H1 (cell line): ENCODE data around the gene CACNA1G.

Experiments
- ATF2 ChIP-seq: IDR thresholded peaks from 2 replicates; pipeline ENCODE4 v1.6.1; 2012; ENCODE audit warnings: low read length, inconsistent platforms
- CTCF ChIP-seq, 3 experiments: IDR thresholded peaks; 1 replicate in 2 of 3; 2 replicates in 1 of 3; pipeline versions ENCODE4 v1.5.1 to v1.6.1; 2011; ENCODE audit warnings: low read length in 3 of 3, mild to moderate bottlenecking in 3 of 3, inconsistent platforms in 2 of 3, low read depth in 1 of 3, moderate library complexity in 1 of 3; ENCODE audit not compliant: insufficient read depth in 1 of 3; ENCODE audit errors: control extremely low read depth in 1 of 3
- GABPA ChIP-seq: IDR thresholded peaks from 2 replicates; pipeline ENCODE4 v1.6.1; 2011; ENCODE audit warnings: mild to moderate bottlenecking, low read length, moderate library complexity, borderline replicate concordance; ENCODE audit not compliant: insufficient read depth
- JUN ChIP-seq: IDR thresholded peaks from 2 replicates; pipeline ENCODE4 v1.6.1; 2011; ENCODE audit warnings: low read depth, mild to moderate bottlenecking, improper control_type of control experiment, low read length
- POLR2A ChIP-seq, 2 experiments: IDR thresholded peaks; 1 replicate in 1 of 2; 2 replicates in 1 of 2; pipeline ENCODE4 v1.6.1; 2011; ENCODE audit warnings: low read depth in 2 of 2, low read length in 2 of 2, mild to moderate bottlenecking in 2 of 2; ENCODE audit errors: control extremely low read depth in 1 of 2
- RAD21 ChIP-seq, 2 experiments: IDR thresholded peaks in 1 of 2; conservative IDR thresholded peaks in 1 of 2; 2 replicates each; pipeline ENCODE4 v1.6.1; 2011; ENCODE audit warnings: low read depth in 2 of 2, low read length in 2 of 2, improper control_type of control experiment in 1 of 2, inconsistent platforms in 1 of 2, mild to moderate bottlenecking in 1 of 2, moderate library complexity in 1 of 2
- SIN3A ChIP-seq, 2 experiments: IDR thresholded peaks in 1 of 2; conservative IDR thresholded peaks in 1 of 2; 2 replicates each; pipeline ENCODE4 v1.6.1; 2011 to 2012; ENCODE audit warnings: low read length in 2 of 2, improper control_type of control experiment in 1 of 2, low read depth in 1 of 2, mild to moderate bottlenecking in 1 of 2
- SIRT6 ChIP-seq: IDR thresholded peaks from one replicate; pipeline ENCODE4 v1.7.1; 2012; ENCODE audit warnings: low read length, inconsistent platforms
- SP2 ChIP-seq: IDR thresholded peaks from 2 replicates; pipeline ENCODE4 v1.6.1; 2012; ENCODE audit warnings: mild to moderate bottlenecking, low read length, inconsistent platforms
- SRF ChIP-seq: IDR thresholded peaks from 2 replicates; pipeline ENCODE4 v1.6.1; 2011; ENCODE audit warnings: mild to moderate bottlenecking, low read depth, low read length, moderate library complexity
- TAF1 ChIP-seq: IDR thresholded peaks from 2 replicates; pipeline ENCODE4 v1.6.1; 2011; ENCODE audit warnings: mild to moderate bottlenecking, low read depth, low read length
- TEAD4 ChIP-seq: IDR thresholded peaks from 2 replicates; pipeline ENCODE4 v1.6.1; 2012; ENCODE audit warnings: low read depth, low read length, inconsistent platforms, mixed read lengths
- YY1 ChIP-seq: IDR thresholded peaks from 2 replicates; pipeline ENCODE4 v1.6.1; 2011; ENCODE audit warnings: low read depth, mild to moderate bottlenecking, low read length
- ZNF274 ChIP-seq: IDR thresholded peaks from 2 replicates; pipeline ENCODE4 v1.7.0; 2012; ENCODE audit warnings: low read length, borderline replicate concordance; ENCODE audit errors: extremely low read depth

- TF ChIP-seq POLR2A (IDR thresholded peaks at IDR 0.05; ENCODE audit: control extremely low read depth in 1 of 2, low read depth in 2 of 2, low read length in 2 of 2) (no peak), TAF1 (no peak), YY1 (no peak), TEAD4 (no peak), ATF2 (no peak), SIRT6 (no peak), SRF (no peak), SIN3A (conservative IDR thresholded peaks at IDR 0.05 in 1 of 2, IDR thresholded peaks at IDR 0.05 in 1 of 2; ENCODE audit: low read depth in 1 of 2, low read length in 2 of 2) (no peak), GABPA (no peak), CTCF (IDR thresholded peaks at IDR 0.05; ENCODE audit: control extremely low read depth in 1 of 3, insufficient read depth in 1 of 3, low read depth in 1 of 3, low read length in 3 of 3) (no peak), SP2 (no peak), ZNF274 (no peak), RAD21 (IDR thresholded peaks at IDR 0.05 in 1 of 2, conservative IDR thresholded peaks at IDR 0.05 in 1 of 2; ENCODE audit: low read depth in 2 of 2, low read length in 2 of 2) (no peak), JUN (no peak)
Measured at GRCh38 chr17:50668838-50669581, 108.5 kb downstream of the CACNA1G start.
